Stimulated activated CD8-positive, alpha-beta memory T cell treated with anti-CD3 and anti-CD28 coated beads, Interleukin-12 subunit alpha, Interleukin-12 subunit beta, amount 100 ng/mL, for 24 hours (primary cell): Measurements from ENCODE around the gene CAND2.

ENCODE experiments used
- DNase-seq: peaks from one replicate; pipeline ENCODE4 v3.0.0-alpha.2; 2020; ENCODE audit errors: extremely low read depth

Gene CAND2

DNA sequence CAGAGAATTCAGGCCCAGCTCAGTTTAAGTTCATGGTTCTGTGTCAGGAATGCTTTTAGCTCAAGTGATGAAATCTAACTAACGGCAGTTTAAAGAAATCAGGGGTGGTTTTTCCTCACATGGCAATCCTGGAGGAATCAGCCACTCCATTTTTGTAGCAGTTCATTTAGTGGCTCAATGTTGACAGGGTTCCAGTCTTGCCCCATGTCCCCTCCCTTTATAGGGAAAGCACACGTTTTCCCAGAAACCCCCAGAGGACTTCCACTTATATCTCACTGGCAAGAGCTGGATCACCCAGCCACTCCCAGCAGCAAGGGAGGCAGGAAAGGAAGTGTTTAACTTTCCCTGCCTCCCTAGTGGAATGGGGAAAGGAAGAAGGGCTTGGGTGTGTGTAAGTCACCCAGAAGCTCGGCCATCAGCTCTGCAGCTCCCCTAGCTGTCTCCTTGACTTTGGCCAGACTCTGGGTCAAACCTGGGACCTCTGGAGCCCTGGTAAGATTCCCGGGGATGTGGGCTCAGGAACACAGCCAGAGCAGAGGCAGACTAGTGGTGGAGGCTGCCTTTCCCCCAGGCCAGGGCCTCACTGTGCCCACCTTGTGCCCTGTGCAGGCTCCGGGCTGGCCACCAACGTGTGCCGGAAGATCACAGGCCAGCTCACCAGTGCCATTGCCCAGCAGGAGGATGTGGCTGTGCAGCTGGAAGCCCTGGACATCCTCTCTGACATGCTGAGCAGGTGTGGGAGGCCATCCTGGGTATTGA, 11.3 kb downstream of the CAND2 start:
- no peak for DNase-seq

DNA sequence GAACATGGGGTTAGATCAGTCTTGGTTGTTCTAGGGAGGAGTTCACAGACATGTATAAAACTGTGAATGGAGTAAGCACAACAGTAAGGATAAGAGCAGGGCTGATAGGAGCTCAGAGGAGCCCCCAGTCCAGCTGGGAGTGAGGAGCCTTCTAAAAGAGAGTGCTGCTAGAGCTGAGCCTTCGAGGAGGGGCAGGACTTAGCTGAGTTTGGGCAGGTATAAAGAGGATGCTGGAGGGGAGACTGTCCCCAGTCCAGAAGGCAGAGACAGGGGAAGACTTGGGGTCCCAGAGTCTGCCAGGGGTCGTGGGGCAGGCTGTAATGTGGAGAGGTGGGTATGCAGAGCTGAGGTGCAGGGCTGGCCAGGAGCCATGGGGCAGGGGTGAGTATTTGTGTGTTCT, 12.1 kb downstream of the CAND2 start:
- DNase-seq, result no peak

DNA sequence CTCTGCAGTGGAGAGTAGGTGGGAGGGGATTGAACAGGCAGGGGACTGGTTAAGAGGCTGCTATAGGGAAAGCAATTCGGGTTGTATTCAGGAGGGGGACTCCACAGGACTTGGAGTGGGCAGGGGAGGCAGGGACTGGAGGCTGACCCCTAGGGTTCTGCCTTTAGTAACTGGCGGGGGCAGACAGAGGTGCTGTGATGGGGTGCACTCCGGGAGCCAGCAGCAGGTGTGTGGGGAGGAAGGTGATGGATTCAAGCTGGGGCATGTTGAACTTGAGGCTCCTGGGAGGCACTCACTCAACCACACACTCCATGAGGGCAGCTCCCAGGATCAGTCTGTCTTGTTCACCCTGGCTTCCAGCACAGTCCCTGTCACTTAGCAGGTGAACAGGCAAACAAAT, 12.5 kb downstream of the CAND2 start:
- DNase-seq, result no peak

DNA sequence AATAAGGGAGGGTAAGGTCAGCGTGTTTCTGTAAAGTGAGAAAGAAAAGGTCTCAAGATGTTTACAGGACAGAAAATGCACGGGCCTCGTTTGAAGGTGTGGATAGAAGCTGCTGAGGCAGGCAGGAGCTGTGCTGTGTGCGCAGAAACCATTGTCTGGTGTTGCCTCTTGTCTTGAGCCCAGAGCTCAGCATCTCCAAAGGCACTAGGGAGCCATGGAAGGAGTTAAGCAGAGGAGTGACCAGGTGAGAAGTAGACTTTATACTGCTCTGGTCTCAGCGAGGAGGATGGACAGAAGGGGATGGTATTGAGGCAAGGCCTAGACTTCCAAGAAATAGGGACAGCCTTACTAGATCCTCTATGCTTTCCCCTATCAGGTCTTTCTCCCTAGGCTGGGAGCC, 13.0 kb downstream of the CAND2 start:
- no peak for DNase-seq

DNA sequence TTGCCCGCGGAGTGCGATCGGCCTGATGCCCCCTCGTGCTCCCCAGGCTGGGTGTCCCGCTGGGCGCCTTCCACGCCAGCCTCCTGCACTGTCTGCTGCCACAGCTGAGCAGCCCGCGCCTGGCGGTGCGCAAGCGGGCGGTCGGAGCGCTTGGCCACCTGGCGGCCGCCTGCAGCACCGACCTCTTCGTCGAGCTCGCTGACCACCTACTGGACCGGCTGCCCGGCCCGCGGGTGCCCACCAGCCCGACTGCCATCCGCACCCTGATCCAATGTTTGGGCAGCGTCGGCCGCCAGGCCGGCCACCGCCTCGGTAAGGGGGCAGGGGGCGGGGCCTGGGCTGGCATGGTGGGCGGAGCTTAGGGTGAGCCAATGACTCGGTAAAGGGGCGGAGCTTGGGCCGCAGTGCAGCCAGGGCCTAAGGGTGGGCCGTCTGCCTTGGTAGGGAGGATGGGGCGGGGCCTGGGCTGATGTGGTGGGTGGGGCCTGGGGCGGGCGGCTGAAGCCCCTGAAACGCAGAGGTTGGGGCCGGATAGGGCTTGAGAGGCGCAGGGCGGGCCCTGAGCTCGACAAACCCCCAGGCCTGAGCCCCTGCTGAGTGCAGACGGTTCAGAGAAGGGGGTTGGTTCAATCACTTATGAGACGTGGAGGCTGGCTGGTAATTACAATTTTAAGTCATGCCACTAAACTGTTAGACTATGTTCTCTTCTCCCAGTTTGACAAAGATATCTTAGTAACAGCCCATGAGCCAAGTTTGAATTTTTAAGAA, 13.7 kb downstream of the CAND2 start:
- DNase-seq, result peak; percentile 91

DNA sequence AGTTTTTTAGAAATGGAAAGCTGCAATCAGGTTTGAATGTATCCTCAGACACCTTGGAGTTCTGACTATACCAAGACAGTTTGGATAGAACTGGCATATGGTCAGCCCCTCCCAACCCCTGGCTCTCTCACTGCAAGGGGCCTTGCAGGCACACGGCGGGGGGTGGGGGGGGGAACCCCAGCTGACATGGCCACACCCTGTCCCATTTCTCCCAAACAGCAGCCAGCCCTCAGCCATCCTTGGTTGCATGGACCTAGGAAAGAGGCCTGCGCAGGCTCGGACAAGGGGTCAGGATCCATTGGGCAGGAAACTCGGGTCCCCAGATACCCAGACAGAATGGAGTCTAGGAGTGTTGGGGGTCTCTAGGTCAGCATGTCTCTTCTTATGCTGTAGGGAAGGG, 14.5 kb downstream of the CAND2 start:
- no peak for DNase-seq

DNA sequence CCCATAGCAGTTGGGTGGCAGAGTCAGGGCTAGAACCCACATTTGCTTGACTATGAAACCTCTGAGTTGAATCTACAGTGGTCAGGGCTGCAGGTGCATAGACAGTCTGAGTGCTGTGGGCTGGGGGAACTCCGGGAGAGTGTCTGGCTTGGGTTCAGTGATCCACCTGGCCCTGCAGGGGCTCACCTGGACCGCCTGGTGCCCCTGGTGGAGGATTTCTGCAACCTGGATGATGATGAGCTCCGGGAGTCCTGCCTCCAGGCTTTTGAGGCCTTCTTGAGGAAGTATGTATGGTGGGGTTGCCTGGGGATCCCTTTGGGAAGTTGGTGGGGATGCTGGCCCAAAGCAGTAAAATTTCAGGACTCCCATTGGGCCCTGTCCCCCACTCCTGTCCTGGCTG, 16.3 kb downstream of the CAND2 start:
- no peak for DNase-seq

DNA sequence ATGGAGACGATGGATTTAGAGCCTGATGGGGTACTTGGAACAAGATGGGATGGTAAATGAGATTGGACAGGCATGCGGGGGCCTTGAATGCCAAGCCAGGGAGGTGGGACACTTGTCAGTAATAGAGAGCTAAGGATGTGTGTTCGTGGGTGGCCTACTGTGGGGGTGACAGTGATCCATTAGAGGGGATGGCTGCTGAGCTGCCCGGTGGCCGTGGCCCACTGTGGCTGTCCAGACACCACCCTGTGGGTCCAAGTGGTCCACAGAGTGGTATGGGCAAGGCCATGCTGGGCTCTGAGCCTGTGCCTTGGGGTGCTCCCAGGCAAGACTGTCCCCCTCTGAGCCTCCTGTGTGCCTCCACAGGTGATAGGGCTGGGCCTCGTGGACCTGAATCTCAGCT, 17.5 kb downstream of the CAND2 start:
- no peak for DNase-seq

DNA sequence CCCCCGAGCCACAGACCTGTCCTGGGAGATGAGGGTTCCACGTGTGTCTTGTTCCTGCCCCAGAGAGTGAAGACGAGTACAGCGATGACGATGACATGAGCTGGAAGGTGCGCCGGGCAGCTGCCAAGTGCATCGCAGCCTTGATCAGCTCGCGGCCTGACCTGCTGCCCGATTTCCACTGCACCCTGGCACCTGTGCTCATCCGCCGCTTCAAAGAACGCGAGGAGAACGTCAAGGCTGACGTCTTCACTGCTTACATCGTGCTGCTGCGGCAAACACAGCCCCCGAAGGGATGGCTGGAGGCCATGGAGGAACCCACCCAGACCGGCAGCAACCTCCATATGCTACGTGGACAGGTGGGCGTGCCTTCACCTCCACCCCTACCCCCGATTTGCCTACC, 18.6 kb downstream of the CAND2 start:
- DNase-seq, result no peak

DNA sequence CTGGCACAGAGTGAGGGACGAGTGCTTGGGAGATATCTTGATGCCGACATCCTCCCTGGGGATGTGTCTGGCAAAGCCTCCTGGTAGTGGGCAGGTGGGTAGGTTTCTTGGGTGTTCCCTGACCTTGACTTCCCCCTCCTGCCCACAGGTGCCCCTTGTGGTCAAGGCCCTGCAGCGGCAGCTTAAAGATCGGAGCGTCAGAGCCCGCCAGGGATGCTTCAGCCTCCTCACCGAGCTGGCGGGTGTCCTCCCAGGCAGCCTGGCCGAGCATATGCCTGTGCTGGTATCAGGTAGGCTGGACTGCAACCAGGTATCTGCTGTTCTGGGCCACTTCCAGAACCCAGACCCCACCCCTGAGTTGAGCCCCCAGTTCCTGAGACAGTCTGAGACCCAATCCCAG, 19.2 kb downstream of the CAND2 start:
- DNase-seq, result no peak

DNA sequence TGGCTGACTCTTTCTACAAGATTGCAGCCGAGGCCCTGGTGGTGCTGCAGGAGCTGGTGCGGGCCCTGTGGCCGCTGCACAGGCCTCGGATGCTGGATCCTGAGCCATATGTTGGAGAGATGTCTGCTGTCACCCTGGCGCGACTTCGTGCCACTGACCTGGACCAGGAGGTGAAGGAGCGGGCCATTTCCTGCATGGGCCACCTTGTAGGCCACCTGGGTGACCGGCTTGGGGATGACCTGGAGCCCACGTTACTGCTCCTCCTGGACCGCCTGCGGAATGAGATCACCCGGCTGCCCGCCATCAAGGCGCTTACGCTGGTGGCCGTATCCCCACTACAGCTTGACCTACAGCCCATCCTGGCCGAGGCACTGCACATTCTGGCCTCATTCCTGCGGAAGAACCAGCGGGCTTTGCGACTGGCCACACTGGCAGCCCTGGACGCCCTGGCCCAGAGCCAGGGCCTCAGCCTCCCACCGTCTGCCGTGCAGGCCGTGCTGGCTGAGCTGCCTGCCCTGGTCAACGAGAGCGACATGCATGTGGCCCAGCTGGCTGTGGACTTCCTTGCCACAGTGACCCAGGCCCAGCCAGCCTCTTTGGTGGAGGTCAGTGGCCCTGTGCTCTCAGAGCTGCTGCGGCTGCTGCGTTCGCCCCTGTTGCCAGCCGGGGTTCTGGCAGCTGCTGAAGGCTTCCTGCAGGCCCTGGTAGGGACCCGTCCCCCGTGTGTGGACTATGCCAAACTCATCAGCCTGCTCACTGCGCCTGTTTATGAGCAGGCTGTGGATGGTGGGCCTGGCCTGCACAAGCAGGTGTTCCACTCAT, 20.3 kb downstream of the CAND2 start:
- DNase-seq, result no peak

DNA sequence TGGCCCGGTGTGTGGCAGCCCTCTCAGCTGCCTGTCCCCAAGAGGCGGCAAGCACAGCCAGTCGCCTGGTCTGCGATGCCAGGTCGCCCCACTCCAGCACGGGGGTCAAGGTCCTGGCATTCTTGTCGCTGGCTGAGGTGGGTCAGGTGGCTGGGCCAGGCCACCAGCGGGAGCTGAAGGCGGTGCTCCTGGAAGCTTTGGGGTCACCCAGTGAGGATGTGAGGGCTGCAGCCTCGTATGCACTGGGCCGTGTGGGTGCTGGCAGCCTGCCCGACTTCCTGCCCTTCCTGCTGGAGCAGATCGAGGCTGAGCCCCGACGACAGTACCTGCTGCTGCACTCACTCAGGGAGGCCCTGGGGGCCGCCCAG, 20.8 kb downstream of the CAND2 start:
- DNase-seq, result no peak

DNA sequence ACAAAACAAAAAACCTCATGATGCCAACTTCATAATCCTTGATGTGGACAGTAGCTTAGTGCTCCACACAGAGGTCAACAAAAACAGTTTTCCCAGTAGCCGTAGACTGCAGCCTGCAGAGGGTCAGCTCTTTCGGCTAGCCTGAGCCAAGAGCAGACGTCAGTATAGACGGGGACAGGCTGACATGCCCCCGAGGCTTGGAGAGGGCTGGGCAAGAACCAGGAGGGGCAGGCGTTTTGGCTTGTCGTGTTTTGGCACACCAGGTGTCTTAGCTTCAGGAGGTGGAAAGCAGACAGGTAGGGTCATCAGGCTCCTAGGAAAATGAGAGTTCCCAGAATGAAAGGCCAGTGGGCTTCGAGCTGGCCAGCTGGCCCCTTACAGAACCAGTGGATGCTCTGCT, 21.8 kb downstream of the CAND2 start:
- DNase-seq, result no peak

DNA sequence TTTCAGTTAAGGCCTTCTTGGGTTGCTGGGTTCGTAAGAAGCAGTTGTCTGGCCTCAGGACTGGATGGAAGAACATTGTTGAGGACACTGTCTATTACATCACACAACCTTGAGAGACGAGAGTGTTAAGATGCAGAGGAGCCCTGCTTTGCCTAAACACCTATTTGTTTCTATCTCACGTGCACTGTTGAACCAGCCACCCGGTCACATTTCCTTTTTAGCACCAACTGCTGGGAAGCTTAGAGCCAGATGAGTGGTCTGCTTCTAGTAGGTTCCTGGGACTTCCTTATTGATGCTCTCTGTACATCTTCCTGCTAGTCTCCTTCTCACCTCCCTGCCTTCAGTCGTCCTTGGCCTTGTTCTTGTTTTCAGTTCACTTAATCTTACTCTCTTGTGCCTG, 22.3 kb downstream of the CAND2 start:
- no peak for DNase-seq

DNA sequence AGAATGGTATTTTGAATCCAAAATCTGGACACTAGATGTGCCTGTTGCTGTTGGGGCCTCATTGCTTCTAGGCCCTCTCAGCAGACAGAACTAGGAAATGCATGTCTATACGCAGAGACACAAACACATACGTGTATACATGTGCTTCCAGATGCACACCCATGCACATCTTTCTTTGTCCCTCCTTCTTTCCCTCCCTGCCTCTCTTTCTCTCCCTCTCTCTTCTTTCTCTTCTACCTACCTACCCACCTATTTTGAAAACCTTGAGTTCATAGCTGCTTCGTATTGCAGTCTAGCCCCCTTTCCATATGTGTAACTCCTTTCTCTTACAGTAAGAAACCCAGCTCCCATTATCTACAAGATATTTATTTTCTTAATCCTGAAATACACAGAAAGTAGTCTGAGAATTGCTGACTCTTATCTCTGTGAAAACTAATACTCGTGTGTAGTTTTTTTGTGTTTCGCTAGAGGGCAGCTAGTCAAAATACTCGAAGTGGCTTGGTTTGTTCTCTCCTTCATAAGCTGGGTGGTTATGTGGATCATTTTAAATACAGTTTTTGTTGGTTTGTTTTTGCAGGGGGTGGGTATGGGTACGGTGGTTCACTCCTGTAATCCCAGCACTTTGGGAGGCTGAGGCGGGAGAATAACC, 26.4 kb downstream of the CAND2 start:
- DNase-seq, result no peak

DNA sequence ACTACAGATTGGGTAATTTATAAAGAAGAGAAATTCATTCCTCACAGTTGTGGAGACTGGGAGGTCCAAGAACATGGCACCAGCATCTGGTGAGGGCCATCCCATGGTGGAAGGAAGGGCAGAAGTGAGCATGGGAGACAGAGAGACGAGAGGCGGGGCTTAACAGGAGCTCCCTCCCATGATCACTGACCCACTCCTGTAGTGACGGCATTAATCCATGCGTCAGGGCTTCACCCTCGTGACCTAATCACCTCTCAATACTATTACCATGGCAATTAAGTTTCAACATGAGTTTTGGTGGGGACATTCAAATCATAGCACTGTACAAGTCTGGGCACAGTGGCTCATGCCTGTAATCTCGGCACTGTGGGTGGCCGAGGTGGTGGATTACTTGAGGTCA, 27.8 kb downstream of the CAND2 start:
- DNase-seq, result no peak

DNA sequence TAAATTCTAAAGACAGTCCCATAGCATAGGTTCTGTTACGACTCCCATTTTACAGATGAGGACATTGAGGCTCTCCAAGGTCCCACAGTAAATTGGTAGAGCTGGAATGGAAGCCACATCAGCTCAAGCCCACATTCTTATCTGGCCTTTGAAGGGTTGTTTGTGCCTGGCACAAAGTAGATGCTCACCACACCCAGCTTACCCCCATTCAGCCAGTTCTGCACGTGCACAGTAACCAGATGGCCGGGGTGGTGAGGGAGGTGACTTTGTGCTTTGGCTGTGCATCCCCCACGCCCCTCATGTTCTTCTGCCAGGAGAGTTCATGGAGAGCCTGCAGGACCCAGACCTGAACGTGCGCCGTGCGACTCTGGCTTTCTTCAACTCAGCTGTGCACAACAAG, 28.7 kb downstream of the CAND2 start:
- DNase-seq, result no peak

DNA sequence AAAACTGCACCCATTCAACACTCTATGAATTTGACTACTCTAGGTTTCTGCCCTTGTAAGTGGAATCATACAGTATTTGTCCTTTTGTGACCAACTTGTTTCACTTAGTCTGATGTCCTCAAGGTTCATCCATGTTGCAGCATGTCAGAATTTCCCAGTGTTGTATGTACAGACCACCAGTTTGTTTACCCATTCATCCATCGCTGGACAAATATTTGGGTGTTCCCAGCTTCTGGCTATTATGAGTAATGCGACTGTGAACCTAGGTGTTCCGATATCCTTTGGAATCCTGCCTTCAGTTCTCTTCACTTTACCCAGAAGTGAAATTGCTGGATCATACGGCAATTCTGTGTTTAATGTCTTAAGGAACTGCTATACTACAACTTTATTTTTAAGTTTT, 32.3 kb downstream of the CAND2 start:
- no peak for DNase-seq

DNA sequence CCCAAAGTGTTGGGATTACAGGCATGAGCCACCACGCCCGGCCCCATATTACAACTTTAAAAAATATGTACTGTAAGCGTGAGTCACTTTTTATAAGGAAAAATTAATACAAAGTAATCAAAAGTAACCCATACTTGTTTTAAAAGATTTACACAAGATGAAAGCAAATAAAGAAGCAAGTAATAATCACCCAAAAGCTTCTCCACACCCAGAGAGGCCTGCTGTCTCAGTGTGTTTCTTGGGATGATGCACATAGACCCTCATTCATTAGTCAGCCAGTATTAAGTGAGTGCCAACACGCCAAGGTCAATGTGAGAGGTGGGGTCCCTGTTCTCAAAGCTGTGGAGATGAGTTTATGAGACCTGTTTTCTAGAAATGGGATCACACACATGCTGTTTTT, 32.9 kb downstream of the CAND2 start:
- DNase-seq, result no peak

DNA sequence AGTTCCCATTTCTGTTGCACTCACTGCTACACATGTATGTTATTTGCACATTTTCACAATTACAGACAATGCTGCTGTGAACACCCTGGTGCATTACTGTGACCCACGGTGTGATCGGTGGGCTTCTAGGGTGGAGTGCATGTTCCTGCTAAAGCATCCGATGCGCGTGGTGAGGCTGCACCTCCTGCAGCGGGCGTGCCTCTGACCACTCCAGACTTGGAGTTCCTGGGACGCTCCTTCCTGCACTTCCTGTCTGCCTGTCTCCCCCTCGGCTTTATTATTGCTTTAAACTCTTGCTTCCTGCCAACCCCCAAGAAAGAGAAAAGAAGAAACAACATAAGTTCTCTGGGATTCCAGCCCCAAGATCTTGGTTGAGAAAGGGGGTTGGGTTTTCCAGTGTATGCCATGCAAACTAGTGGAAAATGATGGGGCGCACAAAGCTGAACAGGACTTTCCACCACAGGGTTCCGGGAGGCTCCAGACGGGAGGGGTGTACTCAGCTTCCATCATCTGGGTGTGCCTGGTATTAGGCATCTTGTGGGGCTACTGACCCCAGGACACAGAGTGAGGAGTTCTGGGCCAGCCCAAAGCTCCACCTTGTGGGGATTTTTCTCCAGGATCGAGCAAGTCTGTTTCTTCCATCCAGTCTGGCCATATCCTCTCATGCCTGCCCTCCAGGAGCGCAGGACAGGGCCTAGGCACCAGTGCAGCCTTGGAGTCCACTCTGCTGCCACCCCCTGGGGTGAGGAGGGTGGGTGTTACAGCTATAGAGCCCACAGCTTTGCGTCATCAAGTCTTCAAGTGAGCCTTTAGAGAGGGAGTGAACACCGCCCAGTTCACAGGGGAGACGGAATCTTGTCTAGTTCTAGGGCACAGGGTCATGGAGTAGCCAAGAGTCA, 33.7 kb downstream of the CAND2 start:
- DNase-seq, result no peak

DNA sequence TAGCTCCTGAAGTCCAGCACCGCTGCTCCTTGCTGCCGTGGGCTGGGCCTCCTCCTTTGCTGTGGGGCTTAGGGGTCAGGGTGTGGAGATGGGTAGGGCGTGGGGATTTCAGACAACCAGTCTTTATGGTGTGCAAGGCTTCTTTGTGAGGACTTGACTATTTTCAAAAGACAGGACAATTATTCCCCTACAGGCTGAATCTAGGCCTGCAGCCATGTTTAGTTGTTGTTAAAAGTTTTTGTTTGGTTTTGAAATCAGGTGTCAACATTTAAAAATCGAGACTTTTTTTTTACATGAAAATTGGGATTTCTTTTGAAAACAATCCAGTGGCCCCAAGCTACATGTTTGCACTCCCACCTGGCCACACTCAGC, 34.3 kb downstream of the CAND2 start:
- DNase-seq, result no peak
